GM23248 (cell line): ENCODE measurements around the gene NCOA6. TPM values are rescaled to one million over a fixed set of nuclear protein-coding genes. Genes with fewer than 3 reads are reported as not detected.

Experiments
- DNase-seq: peaks from one replicate; pipeline ENCODE4 v3.0.0-alpha.2; 2015
- H2AFZ ChIP-seq: fragments of 200-600 bp; sonication (generic); 2 replicates; pipeline ENCODE4 v1.6.1; 2016; ENCODE audit warnings: antibody characterized with exemption
- H3F3A ChIP-seq: fragments of 200-600 bp; sonication (generic); 2 replicates; pipeline ENCODE4 v1.6.1; 2016; ENCODE audit warnings: mild to moderate bottlenecking, antibody characterized with exemption, mixed run types; ENCODE audit not compliant: insufficient read depth
- H3K27ac ChIP-seq: fragments of 200-600 bp; sonication (generic); 2 replicates; pipeline ENCODE4 v1.5.1; 2016; ENCODE audit warnings: mild to moderate bottlenecking
- H3K27me3 ChIP-seq: fragments of 200-600 bp; sonication (generic); replicated peaks from 2 replicates; pipeline ENCODE4 v1.6.1; 2016; ENCODE audit warnings: mild to moderate bottlenecking; ENCODE audit not compliant: insufficient read depth
- H3K36me3 ChIP-seq: fragments of 200-600 bp; sonication (generic); 2 replicates; pipeline ENCODE4 v1.6.1; 2016; ENCODE audit warnings: low read depth, mild to moderate bottlenecking
- H3K4me1 ChIP-seq: fragments of 200-600 bp; sonication (generic); 2 replicates; pipeline ENCODE4 v1.6.1; 2016; ENCODE audit warnings: mild to moderate bottlenecking; ENCODE audit not compliant: insufficient read depth
- H3K4me2 ChIP-seq: fragments of 200-600 bp; sonication (generic); one replicate; pipeline ENCODE4 v1.6.1; 2016; ENCODE audit warnings: mild to moderate bottlenecking; ENCODE audit not compliant: unreplicated experiment
- H3K4me3 ChIP-seq: fragments of 200-600 bp; sonication (generic); 2 replicates; pipeline ENCODE4 v1.5.1; 2016; ENCODE audit warnings: mild to moderate bottlenecking
- H3K79me2 ChIP-seq: fragments of 200-600 bp; sonication (generic); 2 replicates; pipeline ENCODE4 v1.6.1; 2016; ENCODE audit warnings: mild to moderate bottlenecking; ENCODE audit not compliant: insufficient read depth
- H3K9ac ChIP-seq: fragments of 200-600 bp; sonication (generic); 2 replicates; pipeline ENCODE4 v1.6.1; 2016; ENCODE audit warnings: mild to moderate bottlenecking
- H3K9me2 ChIP-seq: fragments of 200-600 bp; sonication (generic); 2 replicates; pipeline ENCODE4 v1.6.1; 2016; ENCODE audit warnings: mixed run types, mild to moderate bottlenecking, moderate library complexity; ENCODE audit not compliant: insufficient read depth
- H3K9me3 ChIP-seq: fragments of 200-600 bp; sonication (generic); one replicate; pipeline ENCODE4 v1.6.1; 2017; ENCODE audit warnings: low read depth
- H4K20me1 ChIP-seq: fragments of 200-600 bp; sonication (generic); 2 replicates; pipeline ENCODE4 v1.6.0; 2016; ENCODE audit not compliant: insufficient read depth
- EZH2 ChIP-seq: fragments of 200-600 bp; sonication (generic); IDR thresholded peaks from 2 replicates; pipeline ENCODE4 v1.6.1; 2018; ENCODE audit warnings: antibody characterized with exemption, mild to moderate bottlenecking; ENCODE audit not compliant: insufficient read depth, poor library complexity, severe bottlenecking
- EZH2phosphoT487 ChIP-seq: fragments of 200-600 bp; sonication (generic); IDR thresholded peaks from 2 replicates; pipeline ENCODE4 v1.6.1; 2018; ENCODE audit warnings: antibody characterized with exemption, moderate library complexity, mild to moderate bottlenecking, low read depth; ENCODE audit not compliant: insufficient read depth
- WGBS, 2 experiments: methylation state at CpG; one replicate each; pipeline ENCODE4 v1.1.6; 2015 to 2017; ENCODE audit warnings: low lambda C conversion rate in 2 of 2, low coverage in 1 of 2; ENCODE audit errors: missing lambda C conversion rate in 2 of 2; 5-methylcytosine and 5-hydroxymethylcytosine counted together
- in situ Hi-C: fragments of 300-500 bp; cut with MboI; formaldehyde crosslinking; loops from 2 replicates; pipeline ENCODE4 v1.15.0; 2020
- polyA plus RNA-seq: library from polyadenylated mRNA; unstranded; fragments of >200 nt; fragmentation: Nextera tagmentation; extraction: Ambion mirVana; gene quantifications from 2 replicates; pipeline ENCODE4 v1.2.1, GENCODE V29; 2016
- total RNA-seq: library from RNA; depleted of rRNA; stranded (reverse); fragments of >200 nt; shearing (Covaris generic); gene quantifications from 2 replicates; pipeline ENCODE4 v1.2.3, GENCODE V29; 2014

Gene NCOA6
- total and polyA plus RNA-seq, 2 experiments from 2014 or later = 6.6 to 12.6 TPM

DNA sequence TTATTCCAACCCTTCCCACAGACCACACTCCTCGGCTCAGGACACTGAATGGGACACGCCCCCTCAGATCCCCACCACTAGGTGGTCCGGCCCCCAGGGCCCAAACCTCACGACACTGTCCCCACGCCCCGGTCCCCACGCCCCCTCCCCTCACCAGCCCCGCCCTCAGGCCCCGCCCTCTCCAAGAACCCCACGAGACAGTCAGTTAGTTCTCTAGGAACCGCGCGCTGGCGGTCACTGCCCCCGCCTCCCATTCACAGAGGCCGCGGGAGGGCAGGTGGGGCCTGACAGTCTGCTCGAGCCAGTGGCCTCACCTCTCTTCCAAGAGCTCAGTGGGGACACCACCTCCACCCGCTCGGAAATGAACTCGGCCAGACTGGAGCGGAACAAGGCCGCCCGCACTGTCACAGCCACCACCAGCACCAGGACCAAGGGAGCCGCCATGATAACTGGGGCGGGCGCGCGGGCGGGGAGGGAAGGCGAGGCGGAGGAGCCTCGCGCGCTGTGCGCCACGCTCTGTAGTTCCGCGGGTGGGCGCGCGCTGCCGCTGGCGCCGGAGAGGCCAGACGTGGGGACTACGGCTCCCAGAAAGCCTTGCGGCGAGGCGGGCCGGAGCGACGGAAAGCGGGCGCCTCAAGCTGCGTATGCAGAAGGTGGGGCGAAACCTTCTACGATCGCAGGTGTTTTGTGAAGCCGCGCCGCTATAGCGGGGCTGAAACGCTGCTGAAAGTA is 148.6 kb downstream of the NCOA6 start, which contains the start of gene PIGU:
Gene PIGU (minus strand): TSS at position 451 of the 732 bp plus-strand sequence. CDS start 7 bp downstream, at position 444.
- peak; percentile 99 for DNase-seq
- 1% methylated on average over 53 to 64 of the region's 64 CpGs for WGBS, 2 experiments

DNA sequence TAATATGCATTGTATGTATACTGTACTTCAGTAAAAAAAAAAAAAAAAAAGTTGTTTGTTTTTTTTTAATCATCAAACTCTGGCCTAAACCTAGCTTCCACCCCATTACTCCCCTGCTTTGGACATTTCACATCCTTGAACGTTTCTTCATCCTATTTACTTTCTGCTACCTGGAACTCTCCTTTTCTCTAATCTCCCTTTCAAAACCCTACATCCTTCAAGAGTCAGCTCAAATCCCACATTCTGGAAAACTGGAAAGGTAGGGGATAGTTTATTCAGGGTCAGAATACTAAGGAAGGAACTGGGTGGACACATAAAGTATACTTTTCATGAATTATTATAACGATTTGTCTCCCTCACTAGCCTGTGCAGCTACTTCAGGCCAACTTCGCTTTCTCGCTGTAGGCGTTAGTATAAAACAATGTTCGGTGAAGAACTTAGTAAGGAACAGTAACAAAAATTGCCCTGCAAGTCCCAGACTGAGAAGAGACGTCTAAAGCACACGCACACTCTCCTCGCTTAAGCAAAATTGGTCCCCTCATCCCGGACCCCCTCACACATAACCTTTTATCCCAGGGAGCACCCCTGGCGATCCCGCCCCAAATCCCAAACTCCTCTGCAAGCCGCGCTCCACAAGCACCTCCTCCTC is 149.3 kb downstream of the NCOA6 start:
- Histone ChIP-seq H3K27me3 (no peaks in the 10 kb centered on the region), H3K4me1 (0 out of 2 replicates have a peak, but pooled peaks cover 6% of the 10 kb centered on the region), H3K9ac (peak overlapping the region; percentile 77), H3K4me3 (peak overlapping the region; percentile 89), H4K20me1 (no peaks in the 10 kb centered on the region), H3K36me3 (no peaks in the 10 kb centered on the region), H3K4me2 (peak overlapping the region; percentile 92), H2AFZ (peak overlapping the region; percentile 87), H3F3A (peaks cover 4% of the 10 kb centered on the region; the same call in 1 of the 2 replicates), H3K9me3 (no peaks in the 10 kb centered on the region), H3K79me2 (peaks cover 43% of the 10 kb centered on the region), H3K9me2 (no peaks in the 10 kb centered on the region), H3K27ac (peak overlapping the region; percentile 40)
- in situ Hi-C loops = no loop called here
- whole genome bisulfite sequencing, 2 experiments = 1 to 3% methylated on average over 13 to 14 of the region's 14 CpGs
- DNase-seq = no peak
- TF ChIP-seq EZH2 (no peak), EZH2phosphoT487 (no peak)

More for the DNA sequence above, 148.6 kb downstream of the NCOA6 start, which contains the start of gene PIGU:
- TF ChIP-seq EZH2phosphoT487 (no peak), EZH2 (no peak)
- Histone ChIP-seq H3K4me3 (peak within 1 kb of the TSS; percentile 89), H3K36me3 (no peaks in the 10 kb centered on the region), H3K4me2 (peak within 1 kb of the TSS; percentile 92), H3K27me3 (no peaks in the 10 kb centered on the region), H4K20me1 (no peaks in the 10 kb centered on the region), H3K27ac (peak within 1 kb of the TSS; percentile 57), H3K9me3 (no peaks in the 10 kb centered on the region), H3K79me2 (peaks cover 38% of the 10 kb centered on the region), H2AFZ (peak within 1 kb of the TSS; percentile 87), H3F3A (peaks cover 4% of the 10 kb centered on the region; the same call in 1 of the 2 replicates), H3K4me1 (0 out of 2 replicates have a peak, but pooled peaks cover 6% of the 10 kb centered on the region), H3K9ac (peak within 1 kb of the TSS; percentile 77), H3K9me2 (no peaks in the 10 kb centered on the region)
- in situ Hi-C loops = no loop called here

DNA sequence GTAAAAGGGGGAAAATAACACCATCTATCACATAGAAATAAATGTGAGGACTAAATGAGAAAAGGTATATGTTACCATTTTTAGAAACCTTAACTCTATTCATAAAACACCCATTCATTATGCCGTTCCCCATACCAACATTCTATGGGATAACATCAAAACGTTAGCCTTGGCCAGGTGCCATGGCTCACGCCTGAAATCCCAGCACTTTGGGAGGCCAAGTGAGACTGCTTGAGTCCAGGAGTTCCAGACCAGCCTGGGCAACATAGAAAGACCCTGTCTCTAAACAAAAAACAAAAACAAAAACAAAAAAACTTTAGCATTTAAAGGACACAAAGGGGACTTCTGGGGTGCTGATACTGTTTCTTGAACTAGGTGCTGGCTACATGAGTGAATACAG is 149.9 kb downstream of the NCOA6 start:
- H3K27ac ChIP-seq = no peak overlapping the region
- TF ChIP-seq EZH2phosphoT487 (no peak), EZH2 (no peak)
- H4K20me1 ChIP-seq = no peaks in the 10 kb centered on the region
- H3K4me2 ChIP-seq = peak overlapping the region; percentile 92
- in situ Hi-C loops = no loop called here
- peak overlapping the region; percentile 77; the same call in 1 of the 2 replicates for H3K9ac ChIP-seq
- no peaks in the 10 kb centered on the region for H3K9me2 ChIP-seq
- 0 out of 2 replicates have a peak, but pooled peaks cover 6% of the 10 kb centered on the region for H3K4me1 ChIP-seq
- H3K36me3 ChIP-seq = no peaks in the 10 kb centered on the region
- DNase-seq = no peak
- WGBS, 2 experiments = 31 to 40% methylated on average over 3 of the region's 3 CpGs
- H3K4me3 ChIP-seq = peak overlapping the region; percentile 89
- H3F3A ChIP-seq = peaks cover 4% of the 10 kb centered on the region; the same call in 1 of the 2 replicates
- H3K9me3 ChIP-seq = no peaks in the 10 kb centered on the region
- H3K79me2 ChIP-seq = peaks cover 43% of the 10 kb centered on the region
- no peaks in the 10 kb centered on the region for H3K27me3 ChIP-seq
- H2AFZ ChIP-seq = 0 out of 2 replicates have a peak overlapping the region, but pooled peaks have one; percentile 87

DNA sequence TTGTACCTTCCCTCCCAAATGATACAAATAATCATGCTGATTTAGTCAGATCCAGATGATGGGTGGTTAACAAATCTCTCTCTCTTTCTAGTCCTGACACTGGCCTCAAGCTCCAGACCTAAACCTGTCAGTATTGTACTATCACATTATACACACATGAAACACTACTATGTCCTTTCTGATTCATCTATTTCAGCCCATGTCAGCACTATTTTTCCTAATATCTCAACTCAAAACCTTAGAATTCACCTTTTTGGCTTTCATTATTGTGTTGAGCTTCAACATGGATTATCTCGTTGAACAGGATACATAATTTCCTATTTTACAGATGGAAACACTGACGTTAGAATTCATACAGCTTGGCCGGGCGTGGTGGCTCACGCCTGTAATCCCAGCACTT is 152.0 kb downstream of the NCOA6 start:
- Histone ChIP-seq H2AFZ (no peak overlapping the region), H3K9me2 (no peaks in the 10 kb centered on the region), H3K79me2 (peaks cover 43% of the 10 kb centered on the region), H3K27me3 (no peaks in the 10 kb centered on the region), H3K9ac (no peak overlapping the region), H3F3A (peaks cover 4% of the 10 kb centered on the region; the same call in 1 of the 2 replicates), H3K27ac (no peak overlapping the region), H4K20me1 (no peaks in the 10 kb centered on the region), H3K9me3 (no peaks in the 10 kb centered on the region), H3K4me3 (no peak overlapping the region), H3K36me3 (no peaks in the 10 kb centered on the region), H3K4me1 (0 out of 2 replicates have a peak, but pooled peaks cover 6% of the 10 kb centered on the region), H3K4me2 (no peak overlapping the region)
- TF ChIP-seq EZH2phosphoT487 (no peak), EZH2 (no peak)
- in situ Hi-C loops = no loop called here
- no peak for DNase-seq
- WGBS, 2 experiments = 96% methylated on average over 5 of the region's 5 CpGs
